GM12878 (cell line): Measurements from ENCODE around the gene CD34. TPM values are rescaled to one million over a fixed set of nuclear protein-coding genes. Genes with fewer than 3 reads are reported as not detected.

Source experiments
- ATAC-seq: fragments of 200-7000 bp; cut with Tn5 transposase; 3 replicates; pipeline ENCODE4 v1.9.1; 2020; ENCODE audit warnings: mild to moderate bottlenecking, moderate library complexity
- BruUV-seq: library from RNA; stranded (reverse); fragments of 400-500 nt; replicated peaks from 2 replicates; lab custom pipeline; 2021; lab: Mats Ljungman, UMichigan
- CTCF ChIA-PET: fragments of 300-600 bp; sonication (Branson Sonifier 250); formaldehyde crosslinking; extraction: SDS; loops from one replicate; lab custom pipeline; 2021; ENCODE audit warnings: inconsistent platforms; lab: Yijun Ruan, JAX
- POLR2A ChIA-PET: fragments of 350-600 bp; formaldehyde crosslinking; extraction: SDS; loops from one replicate; lab custom pipeline; 2021; ENCODE audit warnings: inconsistent platforms; lab: Charles Lee
- RAD21 ChIA-PET: fragments of 300-600 bp; sonication (Branson Sonifier 250); formaldehyde crosslinking; loops from one replicate; lab custom pipeline; 2023; ENCODE audit warnings: antibody characterized with exemption; ENCODE audit not compliant: unreplicated experiment; lab: Charles Lee
- SMC1A ChIA-PET: fragments of 300-600 bp; sonication (Branson Sonifier 250); formaldehyde crosslinking; loops from one replicate; lab custom pipeline; 2023; ENCODE audit not compliant: unreplicated experiment, uncharacterized antibody; lab: Charles Lee
- DNase-seq: peaks from one replicate; pipeline ENCODE4 v3.0.0-alpha.2; 2011; ENCODE audit warnings: low read depth, low spot score
- FAIRE-seq: peaks from 3 replicates; lab custom pipeline; 2011; peaks lifted over from hg19 to GRCh38; lab: Jason Lieb, UNC
- H2AFZ ChIP-seq: 2 replicates; pipeline ENCODE4 v1.6.0; 2011; ENCODE audit warnings: low read depth, low read length, control low read depth; ENCODE audit not compliant: control insufficient read depth
- H3K27ac ChIP-seq: 2 replicates; pipeline ENCODE4 v1.5.1; 2011; ENCODE audit warnings: control low read depth; ENCODE audit not compliant: control insufficient read depth, insufficient read depth
- H3K27me3 ChIP-seq, 2 experiments: replicated peaks in 1 of 2; 2 replicates each; pipeline versions ENCODE4 v1.6.0 to v1.6.1; 2011; ENCODE audit warnings: low read length in 1 of 2; ENCODE audit not compliant: control insufficient read depth in 2 of 2, insufficient read depth in 2 of 2
- H3K36me3 ChIP-seq, 2 experiments: 2 replicates each; pipeline ENCODE4 v1.5.1; 2011; ENCODE audit warnings: low read length in 1 of 2; ENCODE audit not compliant: control insufficient read depth in 2 of 2, insufficient read depth in 2 of 2
- H3K4me1 ChIP-seq: 2 replicates; pipeline ENCODE4 v1.6.1; 2011; ENCODE audit warnings: mild to moderate bottlenecking, low read length, moderate library complexity, mixed read lengths; ENCODE audit not compliant: control insufficient read depth, insufficient read depth
- H3K4me2 ChIP-seq: 2 replicates; pipeline ENCODE4 v1.6.0; 2011; ENCODE audit warnings: control low read depth; ENCODE audit not compliant: control insufficient read depth, insufficient read depth
- H3K4me3 ChIP-seq: fragments of 200-600 bp; sonication (generic); 2 replicates; pipeline ENCODE4 v1.5.1; 2016
- H3K79me2 ChIP-seq: 2 replicates; pipeline ENCODE4 v1.6.0; 2011; ENCODE audit warnings: low read length; ENCODE audit not compliant: control insufficient read depth, insufficient read depth
- H3K9ac ChIP-seq: 2 replicates; pipeline ENCODE4 v1.8.0; 2011; ENCODE audit warnings: low read length, control low read depth, mixed read lengths; ENCODE audit not compliant: control insufficient read depth, insufficient read depth
- H3K9me3 ChIP-seq: replicated peaks from 3 replicates; pipeline ENCODE4 v1.5.1; 2011; ENCODE audit warnings: mild to moderate bottlenecking, low read length; ENCODE audit not compliant: control insufficient read depth, insufficient read depth
- H4K20me1 ChIP-seq: 2 replicates; pipeline ENCODE4 v1.6.0; 2011; ENCODE audit not compliant: control insufficient read depth, insufficient read depth
- CEBPZ ChIP-seq: fragments of 150-350 bp; IDR thresholded peaks from 2 replicates; pipeline ENCODE4 v1.6.1; 2016; ENCODE audit warnings: low read depth, low read length
- EED ChIP-seq: sonication (generic); IDR thresholded peaks from 2 replicates; pipeline ENCODE4 v1.6.1; 2016; ENCODE audit warnings: antibody characterized with exemption, low read depth
- IKZF1 ChIP-seq: fragments of 450-650 bp; conservative IDR thresholded peaks from 2 replicates; pipeline ENCODE4 v1.6.1; 2017; ENCODE audit warnings: antibody characterized with exemption, mild to moderate bottlenecking
- IKZF2 ChIP-seq, 2 experiments: fragments of 450-650 bp; IDR thresholded peaks; 2 replicates each; pipeline ENCODE4 v1.6.1; 2017; ENCODE audit warnings: mild to moderate bottlenecking in 2 of 2, moderate library complexity in 2 of 2
- IRF3 ChIP-seq: fragments of 450-650 bp; IDR thresholded peaks from 2 replicates; pipeline ENCODE4 v1.6.1; 2014; ENCODE audit warnings: mild to moderate bottlenecking
- PAX5 ChIP-seq: IDR thresholded peaks from 2 replicates; pipeline ENCODE4 v1.6.1; 2011; ENCODE audit warnings: low read depth, low read length, borderline replicate concordance
- RCOR1 ChIP-seq: conservative IDR thresholded peaks from 2 replicates; pipeline ENCODE4 v1.6.1; 2012; ENCODE audit warnings: low read depth, low read length, improper control_type of control experiment
- RUNX3 ChIP-seq: IDR thresholded peaks from 2 replicates; pipeline ENCODE4 v1.6.1; 2012; ENCODE audit warnings: low read length, inconsistent platforms
- SPI1 ChIP-seq: IDR thresholded peaks from 2 replicates; pipeline ENCODE4 v1.6.1; 2011; ENCODE audit warnings: low read depth, mild to moderate bottlenecking, low read length, moderate library complexity, borderline replicate concordance; ENCODE audit not compliant: insufficient read depth
- WGBS: methylation state at CpG from one replicate; pipeline ENCODE4 v1.1.6; 2016; ENCODE audit warnings: low lambda C conversion rate; ENCODE audit not compliant: insufficient replicate concordance, insufficient coverage; ENCODE audit errors: missing lambda C conversion rate; 5-methylcytosine and 5-hydroxymethylcytosine counted together
- in situ Hi-C: fragments of 300-500 bp; cut with MboI; formaldehyde crosslinking; loops from 9 replicates; pipeline ENCODE4 v1.14.3; 2018; ENCODE audit warnings: mixed read lengths
- intact Hi-C: fragments of 100-400 bp; cut with micrococcal nuclease; formaldehyde crosslinking; loops from one replicate; pipeline ENCODE4 v1.14.2; 2022; ENCODE audit not compliant: unreplicated experiment
- polyA plus RNA-seq, 11 experiments: library from polyadenylated mRNA; depleted of rRNA in 4 of 11; unstranded in 6 of 11; stranded (reverse) in 5 of 11; fragments of >200 nt; fragmentation: Nextera tagmentation in 4 of 11; fragmentation: Illumina TruSeq in 1 of 11; extraction: Ambion mirVana in 4 of 11; extraction: Trizol in 1 of 11; gene quantifications; 1 replicate in 1 of 11; 2 replicates in 10 of 11; pipeline versions ENCODE4 v1.2.1 to v1.2.3, GENCODE V29; 2011 to 2016; ENCODE audit warnings: inconsistent platforms in 2 of 11, missing spikeins in 2 of 11, low read depth in 1 of 11
- total RNA-seq, 4 experiments: library from RNA; depleted of rRNA in 3 of 4; stranded (reverse); fragments of >200 nt in 3 of 4; fragmentation: Illumina TruSeq in 1 of 4; extraction: Trizol in 1 of 4; gene quantifications; 2 replicates each; pipeline versions ENCODE4 v1.2.1 to v1.2.3, GENCODE V29; 2013 to 2021

CD34 gene
- total and polyA plus RNA-seq, 10 of the 15 experiments (the other 5 are each of a cell fraction or from before 2014, with no cell fraction given) = under 0.01 to 0.08 (median 0.02) TPM; not detected in 6

GRCh38 chr1:207890136-207890738 lies 20.7 kb downstream of the CD34 start:
- Histone ChIP-seq H3K4me1 (peaks cover 9% of the 10 kb centered on the region), H3K9ac (no peak overlapping the region), H3K4me2 (no peak overlapping the region), H3K27me3 (peaks cover 0 to 2% of the 10 kb centered on the region in 2 experiments; a peak in 1 of 4 replicates), H3K9me3 (no peaks in the 10 kb centered on the region), H3K36me3 (no peaks in the 10 kb centered on the region), H3K4me3 (no peak overlapping the region), H2AFZ (no peak overlapping the region), H3K27ac (no peak overlapping the region), H3K79me2 (no peaks in the 10 kb centered on the region), H4K20me1 (no peaks in the 10 kb centered on the region)
- in situ Hi-C loops = no loop called here
- POLR2A ChIA-PET = interaction anchor here (0.6 kb wide), 1 partner anchor 28 kb away, joined by 5 read pairs; no protein-coding TSS in a partner anchor
- TF ChIP-seq SPI1 (peak; percentile 59), IRF3 (no peak), CEBPZ (no peak), PAX5 (0 out of 2 replicates have a peak, but pooled peaks have one; percentile 11), RCOR1 (no peak), EED (peak; percentile 50; the same call in 1 of the 2 replicates), IKZF1 (peak; percentile 45; the same call in 1 of the 2 replicates), RUNX3 (peak; percentile 34; the same call in 1 of the 2 replicates), IKZF2 (IDR thresholded peaks at IDR 0.05) (peak; percentile 40 to 62; a peak in 3 of 4 replicates)
- SMC1A ChIA-PET = interaction anchor here (1.0 kb wide), 1 partner anchor 64 kb away, joined by 3 read pairs; no protein-coding TSS in a partner anchor
- DNase-seq = no peak
- RAD21 ChIA-PET = no interaction called here
- 9% methylated on average over 4 of the region's 4 CpGs for WGBS
- no TSS peak for BruUV-seq
- FAIRE-seq = no peak
- CTCF ChIA-PET = interaction anchor here (1.8 kb wide), 1 partner anchor 73 kb away, joined by 5 read pairs; no protein-coding TSS in a partner anchor
- peak; percentile 48 for ATAC-seq
- intact Hi-C loops = no loop called here
